ENCODE results near the gene OR52E5. TPM values are rescaled to one million over a fixed set of nuclear protein-coding genes. Genes with fewer than 3 reads are reported as not detected.

Gene OR52E5
- not detected for polyA plus RNA-seq (ENCODE audit: insufficient read length)
- long read RNA-seq, donor 1 = 0 reads
- long read RNA-seq, donor 2 = 0 reads
- long read RNA-seq, donor 3 = 0 reads
- long read RNA-seq, donor 4 = 0 reads
- long read RNA-seq, donor 5 = 0 reads
- long read RNA-seq, donor 6 = 0 reads
- long read RNA-seq, donor 7 = 0 reads
- long read RNA-seq, donor 8 = 0 reads

GRCh38 chr11:5892908-5893307 lies at the start of gene OR52E5:
OR52E5 (plus strand) TSS chr11:5893208; CDS start chr11:5900777, 7,569 bp downstream.
- no peak for DNase-seq

- no peak for DNase-seq
These were observed 46.3 kb upstream of the OR52E5 start for GRCh38 chr11:5846701-5847100.

DNA sequence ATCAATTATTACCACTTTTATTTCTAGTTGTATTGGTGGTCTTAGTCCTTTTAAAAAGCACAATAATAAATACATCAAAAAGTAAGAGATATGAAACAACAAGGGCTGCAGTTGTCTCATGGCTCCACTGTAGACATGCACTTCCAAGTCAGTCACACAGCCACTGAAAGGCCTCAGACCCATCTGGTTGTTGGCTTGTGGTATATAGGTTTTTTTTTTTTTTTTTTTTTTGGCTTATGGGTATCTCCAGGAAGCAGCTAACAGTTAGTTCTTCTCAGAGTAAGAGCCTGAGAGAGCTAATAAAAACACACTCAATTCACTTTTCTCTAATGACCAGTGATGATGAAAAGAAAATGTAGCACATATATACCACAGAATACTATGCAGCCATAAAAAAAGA lies 45.3 kb upstream of the OR52E5 start:
- no peak for DNase-seq

DNA sequence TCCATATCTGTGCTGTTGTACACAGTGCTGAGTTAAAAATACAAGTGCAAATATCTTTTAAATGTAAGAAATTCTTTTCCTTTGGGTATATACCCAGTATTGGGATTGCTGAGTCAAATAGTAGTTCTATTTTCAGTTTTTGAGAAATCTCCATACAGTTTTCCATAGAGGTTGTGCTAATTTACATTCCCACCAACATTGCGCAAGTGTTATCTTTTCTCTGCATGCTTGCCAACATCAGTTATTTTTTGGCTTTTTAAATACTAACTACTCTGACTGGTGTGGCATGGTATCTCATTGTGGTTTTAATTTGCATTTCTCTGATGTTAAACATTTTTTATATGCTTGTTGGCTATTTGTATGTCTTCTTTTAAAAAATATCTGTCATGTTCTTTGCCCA lies 42.0 kb upstream of the OR52E5 start:
- no peak for DNase-seq

DNA sequence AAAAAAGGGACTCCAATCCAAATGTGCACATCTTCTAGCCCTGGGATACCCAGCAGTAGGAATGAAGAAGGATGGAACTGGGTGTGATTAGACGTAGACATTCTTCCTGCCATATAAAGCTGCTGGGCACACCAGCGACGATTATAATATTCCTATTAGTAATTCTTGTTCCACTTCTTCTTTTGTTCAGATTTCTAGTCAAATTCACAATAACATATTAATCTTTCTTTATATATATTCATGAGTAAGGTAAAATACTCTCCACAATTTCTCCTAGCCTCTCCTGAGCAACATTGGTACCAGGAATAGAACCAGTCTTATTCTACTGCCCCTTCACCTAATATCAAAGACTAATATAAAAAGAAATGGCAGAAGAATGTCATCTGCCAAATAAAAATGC lies 35.4 kb upstream of the OR52E5 start, which contains the start of gene OR52E8:
Gene OR52E8, minus strand, starts transcription at position 101 of the 400 bp plus-strand sequence. Its CDS starts 0 bp downstream, at position 101.
- no peak for DNase-seq

GRCh38 chr11:5865826-5866225 lies 27.2 kb upstream of the OR52E5 start:
- DNase-seq = no peak

DNA sequence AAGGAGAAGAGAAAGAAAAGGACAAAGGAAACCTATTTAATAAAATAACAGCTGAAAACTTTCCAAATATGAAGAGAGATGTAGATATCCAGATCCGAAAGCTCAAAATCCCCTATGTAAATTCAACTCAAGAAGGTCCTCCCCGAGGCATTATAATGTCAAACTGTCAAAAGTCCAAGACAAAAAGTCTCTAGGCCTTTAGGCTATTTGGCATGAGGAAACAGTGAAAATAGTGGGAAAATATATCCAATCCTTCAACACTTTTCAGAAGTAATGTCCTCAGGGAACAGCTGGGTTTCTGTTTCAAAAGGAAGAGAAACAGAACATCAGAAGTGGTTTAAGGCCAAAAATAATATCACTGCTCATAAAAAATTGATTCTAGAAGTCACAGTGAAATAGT lies 14.4 kb upstream of the OR52E5 start:
- DNase-seq = no peak

- DNase-seq = no peak
These were observed 12.7 kb upstream of the OR52E5 start, which contains the start of gene OR52E4 for GRCh38 chr11:5880329-5880728. OR52E4 (plus strand) TSS chr11:5880629; CDS start chr11:5884293, 3,664 bp downstream.

- no peak for DNase-seq
These were observed 11.3 kb upstream of the OR52E5 start for GRCh38 chr11:5881756-5882155.

- no peak for DNase-seq
These were observed 5.8 kb upstream of the OR52E5 start for GRCh38 chr11:5887172-5887571.

- DNase-seq = no peak
These were observed 5.3 kb upstream of the OR52E5 start for GRCh38 chr11:5887661-5888060.

DNA sequence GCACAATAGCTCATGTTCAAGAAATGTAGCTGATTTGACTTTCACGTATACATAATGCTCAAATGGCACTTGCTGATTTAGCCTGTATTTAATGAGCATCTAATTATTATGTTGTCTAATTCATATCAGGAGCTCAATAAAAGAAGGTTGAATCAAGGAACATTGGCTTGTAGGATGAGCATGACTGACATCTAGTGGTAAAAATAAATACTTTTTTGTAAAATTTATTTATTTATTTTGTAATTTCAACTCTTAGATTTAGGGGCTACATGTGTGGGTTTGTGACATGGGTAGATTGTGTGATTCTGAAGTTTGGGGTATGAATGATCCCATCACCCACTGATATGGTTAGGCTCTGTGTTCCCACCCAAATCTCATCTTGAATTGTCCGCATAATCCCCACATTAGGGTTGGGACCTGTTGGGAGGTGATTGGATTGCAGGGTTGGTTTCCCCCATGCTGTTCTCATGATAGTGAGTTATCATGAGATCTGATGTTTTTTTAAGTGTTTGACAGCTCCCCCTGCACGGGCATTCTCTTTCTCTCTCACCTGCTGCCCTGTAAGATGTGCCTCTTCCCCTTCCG lies 1.7 kb upstream of the OR52E5 start:
- DNase-seq = no peak

DNA sequence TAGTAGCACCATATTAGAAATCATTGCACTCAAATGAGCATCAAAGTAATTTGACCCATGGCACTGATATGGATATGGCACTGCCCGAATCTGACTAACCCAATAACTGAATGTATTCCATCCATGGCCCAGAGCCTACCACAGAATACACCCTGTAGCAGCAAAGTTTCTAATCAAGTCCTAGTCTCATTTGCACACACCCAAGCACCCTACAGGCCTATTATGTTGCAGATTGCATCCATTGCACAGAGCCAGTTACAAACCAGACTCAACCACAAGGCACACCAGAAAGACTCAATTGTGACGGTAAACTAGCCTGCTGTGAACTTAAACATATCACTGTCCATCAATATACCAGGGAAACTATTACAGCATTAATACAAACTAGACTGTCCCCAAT lies 6.5 kb downstream of the OR52E5 start:
- DNase-seq = no peak

DNA sequence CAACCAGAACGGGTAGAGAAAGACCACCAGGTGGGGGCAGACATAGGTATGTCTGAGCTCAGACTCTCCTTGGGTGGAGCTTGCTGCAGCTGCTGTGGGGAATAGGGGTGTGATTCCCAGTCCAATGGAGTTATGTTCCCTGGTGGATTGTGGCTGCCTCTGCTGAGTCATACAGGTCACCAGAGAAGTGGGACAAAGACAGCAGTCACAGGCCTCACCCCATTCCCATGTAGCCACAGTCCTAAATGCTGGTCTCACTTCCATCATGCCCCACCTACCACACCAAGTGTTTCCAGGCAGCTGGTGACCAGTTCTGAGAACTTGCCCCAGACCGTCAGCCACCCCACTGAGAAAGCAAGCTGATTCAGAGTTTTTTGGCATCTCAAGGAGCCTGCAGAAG lies 17.5 kb downstream of the OR52E5 start:
- no peak for DNase-seq

DNA sequence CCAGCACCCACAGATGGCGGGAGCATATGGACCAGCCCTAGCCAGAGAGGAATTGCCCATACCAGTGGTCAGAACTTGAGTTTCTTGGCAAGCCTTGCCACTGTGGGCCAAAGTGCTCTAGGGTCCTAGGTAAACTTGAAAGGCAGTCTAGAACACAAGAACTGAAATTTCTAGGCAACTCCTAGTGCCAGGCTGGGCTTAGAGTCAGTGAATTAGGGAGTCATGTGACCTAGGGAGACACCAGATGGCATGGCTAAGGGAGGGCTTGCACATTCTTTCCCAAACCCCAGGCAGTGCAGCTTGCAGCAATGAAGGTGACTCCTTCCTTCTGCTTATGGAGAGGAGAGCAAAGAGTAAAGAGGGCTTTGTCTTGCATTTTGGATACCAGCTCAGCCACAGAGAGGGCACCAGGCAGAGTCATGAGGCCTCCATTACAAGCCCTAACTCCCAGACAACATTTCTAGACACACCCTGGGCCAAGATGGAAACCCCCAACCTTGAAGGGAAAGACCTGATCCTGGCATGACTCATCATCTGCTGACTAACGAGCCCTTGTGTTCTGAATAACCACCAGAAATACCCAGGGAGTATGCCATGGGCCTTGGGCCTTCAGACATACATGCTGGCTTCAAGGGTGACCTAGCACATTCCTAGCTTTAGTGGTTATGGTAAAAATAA lies 29.9 kb downstream of the OR52E5 start:
- no peak for DNase-seq

DNA sequence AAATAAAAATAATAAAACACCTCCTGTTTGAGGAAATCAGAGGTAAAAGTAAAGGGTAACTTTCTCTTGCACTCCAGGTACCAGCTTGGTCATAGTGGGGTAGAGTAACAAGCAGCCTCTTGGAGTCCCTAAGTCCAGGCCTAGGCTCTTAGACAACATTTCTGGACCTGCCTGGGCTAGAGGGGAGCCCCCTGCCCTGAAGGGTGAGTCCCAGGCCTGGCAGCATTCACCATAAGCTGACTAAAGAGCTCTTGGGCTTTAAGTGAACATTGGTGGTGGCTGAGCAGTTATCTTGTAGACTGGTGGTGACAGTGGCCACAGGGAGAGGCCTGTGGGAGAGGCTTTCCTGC lies 30.4 kb downstream of the OR52E5 start:
- DNase-seq = no peak

- DNase-seq = no peak
These were observed 30.8 kb downstream of the OR52E5 start for GRCh38 chr11:5923794-5924193.

DNA sequence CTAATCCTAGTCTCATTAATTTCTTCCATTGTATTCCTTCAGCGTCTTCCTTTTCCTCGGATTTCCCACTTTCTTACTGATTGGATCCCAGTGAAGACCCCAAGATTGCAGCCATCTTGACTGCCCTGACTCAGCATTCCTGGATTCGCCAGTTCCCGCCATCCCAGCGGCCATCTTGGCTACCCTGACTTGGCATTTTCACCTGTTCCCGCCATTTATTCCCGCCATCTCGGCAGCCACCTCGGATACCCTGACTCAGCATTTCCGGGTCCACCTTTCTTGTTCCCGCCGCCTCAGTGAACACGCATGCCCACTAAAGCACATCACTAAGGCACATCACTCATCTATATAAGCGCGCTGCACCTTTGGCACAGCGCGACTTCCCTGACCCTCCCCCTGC lies 35.3 kb downstream of the OR52E5 start:
- no peak for DNase-seq

- no peak for DNase-seq
These were observed 35.8 kb downstream of the OR52E5 start for GRCh38 chr11:5928811-5929210.

- DNase-seq = no peak
These were observed 36.8 kb downstream of the OR52E5 start for GRCh38 chr11:5929571-5930368.

DNA sequence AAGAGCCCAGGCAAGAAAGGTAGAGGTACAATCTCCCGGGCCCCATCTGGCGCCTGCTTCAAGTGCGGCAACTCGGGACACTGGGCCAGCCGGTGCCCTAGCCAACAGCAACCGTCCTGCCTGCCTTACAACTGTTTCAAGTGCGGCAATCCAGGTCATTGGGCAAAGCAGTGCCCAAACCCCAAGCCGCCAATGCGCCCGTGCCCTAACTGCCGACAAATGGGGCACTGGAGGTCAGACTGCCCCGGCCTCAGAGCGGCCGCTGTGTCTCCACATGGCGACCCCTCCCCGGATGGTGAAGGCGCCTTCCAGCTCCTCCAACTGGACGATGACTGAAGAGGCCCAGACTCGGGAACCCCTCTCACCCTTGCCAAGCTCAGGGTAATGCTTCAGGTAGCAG lies 37.6 kb downstream of the OR52E5 start:
- no peak for DNase-seq

DNA sequence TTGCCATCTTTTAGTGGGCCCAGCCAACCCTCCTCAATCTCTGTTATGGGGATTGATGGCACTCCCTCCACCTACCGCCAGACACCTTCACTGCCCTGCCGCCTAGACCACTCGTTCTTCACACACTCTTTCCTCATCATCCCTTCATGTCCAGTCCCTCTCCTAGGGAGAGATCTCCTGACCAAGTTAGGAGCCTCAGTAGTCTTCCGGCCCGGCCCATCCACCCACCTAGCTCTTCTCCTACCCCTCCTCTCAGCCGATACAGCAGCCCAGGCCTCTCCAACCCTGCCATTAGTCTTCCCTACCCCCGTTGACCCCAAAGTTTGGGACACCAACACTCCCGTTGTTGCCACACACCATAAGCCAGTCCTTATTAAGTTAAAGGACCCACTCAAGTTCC lies 38.1 kb downstream of the OR52E5 start:
- DNase-seq = no peak

GRCh38 chr11:5932671-5933070 lies 39.7 kb downstream of the OR52E5 start:
- no peak for DNase-seq

Data from left kidney (tissue), 8 donors.